Gastroesophageal sphincter (tissue), 3 donors: ENCODE data around the gene PIK3R2.

ENCODE experiments used
- CTCF ChIP-seq, 4 experiments: fragments of 200-600 bp in 2 of 4; fragments of 450-650 bp in 2 of 4; sonication (generic) in 1 of 4; IDR thresholded peaks; one replicate each; pipeline ENCODE4 v1.5.1; 2017 to 2019; ENCODE audit warnings: antibody characterized with exemption in 4 of 4, mild to moderate bottlenecking in 2 of 4, moderate library complexity in 2 of 4
- EP300 ChIP-seq: sonication (generic); formaldehyde crosslinking; IDR thresholded peaks from one replicate; pipeline ENCODE4 v1.6.1; 2017; ENCODE audit warnings: antibody characterized with exemption, mild to moderate bottlenecking
- POLR2A ChIP-seq, 2 donors: fragments of 450-650 bp; IDR thresholded peaks; one replicate each; pipeline ENCODE4 v1.6.1; 2017; ENCODE audit warnings: antibody characterized with exemption in 2 of 2, mild to moderate bottlenecking in 2 of 2, moderate library complexity in 1 of 2
- POLR2AphosphoS5 ChIP-seq: sonication (generic); formaldehyde crosslinking; IDR thresholded peaks from one replicate; pipeline ENCODE4 v1.6.1; 2017; ENCODE audit warnings: antibody characterized with exemption

DNA sequence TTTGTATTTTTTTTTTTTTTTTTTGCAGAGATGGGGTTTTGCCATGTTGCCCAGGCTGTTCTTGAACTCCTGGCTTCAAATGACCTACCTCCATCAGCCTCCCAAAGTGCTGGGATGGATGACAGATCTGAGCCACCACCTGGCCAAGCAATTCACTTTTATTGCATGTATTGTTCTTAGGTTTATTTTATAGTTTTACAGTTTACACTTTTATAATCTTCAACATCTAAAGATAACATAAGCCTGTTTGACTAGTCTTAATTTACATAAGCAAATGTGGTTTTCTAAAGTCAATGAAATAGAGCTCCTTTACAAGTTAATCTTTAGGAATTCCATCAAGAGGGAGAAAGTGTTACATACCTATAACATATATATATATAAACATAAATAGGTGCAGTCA, 30.6 kb downstream of the PIK3R2 start:
- TF ChIP-seq CTCF (IDR thresholded peaks at IDR 0.05) = no peak
- no peak for TF ChIP-seq EP300
- TF ChIP-seq POLR2A (IDR thresholded peaks at IDR 0.05) = no peak
- TF ChIP-seq POLR2AphosphoS5 = no peak
